Eye (tissue), 1 donor: ENCODE measurements around the gene COL3A1.

ENCODE experiments used
- DNase-seq: peaks from one replicate; pipeline ENCODE4 v3.0.0-alpha.2; 2015

The COL3A1 gene

GRCh38 chr2:188974164-188974563 lies at the start of gene COL3A1:
Gene COL3A1 (plus strand): TSS chr2:188974373. CDS start chr2:188974490, 117 bp downstream.
- peak; percentile 85 for DNase-seq

GRCh38 chr2:188928643-188929042 lies 45.5 kb upstream of the COL3A1 start:
- DNase-seq: no peak

GRCh38 chr2:188931361-188931760 lies 42.8 kb upstream of the COL3A1 start:
- DNase-seq: no peak

GRCh38 chr2:188937228-188938220 lies 36.6 kb upstream of the COL3A1 start:
- no peak for DNase-seq

GRCh38 chr2:188940171-188940570 lies 34.0 kb upstream of the COL3A1 start:
- peak; percentile 18 for DNase-seq

GRCh38 chr2:188944442-188944841 lies 29.7 kb upstream of the COL3A1 start:
- no peak for DNase-seq

- DNase-seq: no peak
Measured at GRCh38 chr2:188949046-188949818, 24.9 kb upstream of the COL3A1 start.

GRCh38 chr2:188952901-188953300 lies 21.3 kb upstream of the COL3A1 start:
- DNase-seq: no peak

- DNase-seq: no peak
Measured at GRCh38 chr2:188956290-188956689, 17.9 kb upstream of the COL3A1 start.

GRCh38 chr2:188956961-188957360 lies 17.2 kb upstream of the COL3A1 start:
- DNase-seq: no peak

- DNase-seq: no peak
Measured at GRCh38 chr2:188957646-188958045, 16.5 kb upstream of the COL3A1 start.

- no peak for DNase-seq
Measured at GRCh38 chr2:188963741-188964140, 10.4 kb upstream of the COL3A1 start.

- no peak for DNase-seq
Measured at GRCh38 chr2:188964976-188965546, 9.1 kb upstream of the COL3A1 start.

GRCh38 chr2:188965563-188965962 lies 8.6 kb upstream of the COL3A1 start:
- no peak for DNase-seq

- DNase-seq: no peak
Measured at GRCh38 chr2:188966079-188966571, 8.0 kb upstream of the COL3A1 start.

- no peak for DNase-seq
Measured at GRCh38 chr2:188966728-188967440, 7.3 kb upstream of the COL3A1 start.

GRCh38 chr2:188969236-188969635 lies 4.9 kb upstream of the COL3A1 start:
- DNase-seq: no peak

- DNase-seq: no peak
Measured at GRCh38 chr2:188969651-188970050, 4.5 kb upstream of the COL3A1 start.

GRCh38 chr2:188970211-188970610 lies 4.0 kb upstream of the COL3A1 start:
- no peak for DNase-seq

- no peak for DNase-seq
Measured at GRCh38 chr2:188971432-188971861, 2.7 kb upstream of the COL3A1 start.

- DNase-seq: no peak
Measured at GRCh38 chr2:188973641-188974040, 532 bp upstream of the COL3A1 start.

GRCh38 chr2:188975497-188976102 lies 1.4 kb downstream of the COL3A1 start:
- DNase-seq: peak; percentile 84
